HG03571 (cell line): ENCODE data around the gene KIT.
"Not testable (repeated sequence)": the region's sequence is repeated elsewhere in the genome, so short reads cannot be mapped to it uniquely, and the experiment has no call there.

Experiments
- ATAC-seq: cut with Tn5 transposase; IDR thresholded peaks from one replicate; pipeline ENCODE4 v1.9.1; 2021; ENCODE audit not compliant: unreplicated experiment

The KIT gene

DNA sequence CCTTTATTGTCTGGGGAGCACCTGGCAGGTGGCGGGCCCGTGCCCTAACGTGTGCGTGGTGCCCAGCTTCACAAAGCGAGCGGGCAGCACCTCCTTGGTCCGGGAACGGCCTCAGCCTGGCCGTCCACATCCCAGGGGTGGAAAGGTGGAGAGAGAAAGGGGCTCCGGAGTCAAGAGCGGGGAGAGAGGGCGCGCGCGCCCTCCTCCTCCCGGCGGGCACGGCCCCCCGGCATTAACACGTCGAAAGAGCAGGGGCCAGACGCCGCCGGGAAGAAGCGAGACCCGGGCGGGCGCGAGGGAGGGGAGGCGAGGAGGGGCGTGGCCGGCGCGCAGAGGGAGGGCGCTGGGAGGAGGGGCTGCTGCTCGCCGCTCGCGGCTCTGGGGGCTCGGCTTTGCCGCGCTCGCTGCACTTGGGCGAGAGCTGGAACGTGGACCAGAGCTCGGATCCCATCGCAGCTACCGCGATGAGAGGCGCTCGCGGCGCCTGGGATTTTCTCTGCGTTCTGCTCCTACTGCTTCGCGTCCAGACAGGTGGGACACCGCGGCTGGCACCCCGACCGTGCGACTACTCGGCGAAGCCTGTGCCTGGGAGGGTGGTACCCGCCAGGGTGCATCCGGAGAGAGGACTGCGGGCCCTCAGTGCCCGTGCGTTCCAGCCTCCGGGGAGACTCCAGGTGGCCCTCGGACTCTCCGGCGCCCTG lies at the start of gene KIT:
Gene KIT (plus strand): TSS at position 407 of the 701 bp plus-strand sequence. CDS start 58 bp downstream, at position 465.
- ATAC-seq = no peak

DNA sequence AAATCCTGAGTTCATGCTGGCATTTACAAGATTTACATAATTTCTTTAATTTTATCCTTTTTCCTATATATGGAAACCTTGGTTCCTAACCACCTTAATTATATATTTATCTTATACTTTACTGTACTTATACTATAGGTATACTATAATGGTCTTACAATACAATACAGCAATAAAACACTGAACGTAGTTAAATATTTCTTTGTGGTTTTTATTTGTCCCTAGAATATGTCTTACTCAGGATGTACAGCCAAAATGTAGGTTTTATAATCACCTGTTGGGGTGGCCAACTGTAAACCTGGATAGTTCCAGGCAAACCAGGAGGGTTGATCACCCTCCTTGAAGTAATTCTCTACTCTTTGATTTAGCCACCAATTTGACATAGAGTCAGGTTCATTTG lies 48.4 kb upstream of the KIT start:
- no peak for ATAC-seq

DNA sequence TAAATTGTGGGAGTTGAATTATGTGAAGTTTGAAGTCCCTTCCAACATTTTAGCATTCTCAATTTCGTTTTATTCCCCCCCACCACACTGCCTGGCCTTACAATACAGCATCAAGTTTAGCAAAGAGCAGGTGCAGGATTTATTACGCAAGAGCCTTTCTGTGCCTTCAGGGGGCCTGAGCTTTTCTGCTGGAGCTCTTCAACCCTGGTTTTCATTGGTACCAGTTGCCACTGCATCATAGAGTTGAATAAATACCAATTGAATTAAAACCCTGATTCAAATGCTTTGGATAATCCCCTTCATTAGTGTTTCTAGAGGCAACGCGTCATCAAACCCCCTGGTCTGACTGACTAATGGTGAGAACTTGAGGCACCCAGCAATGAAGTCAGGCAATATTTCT lies 43.6 kb upstream of the KIT start:
- no peak for ATAC-seq

DNA sequence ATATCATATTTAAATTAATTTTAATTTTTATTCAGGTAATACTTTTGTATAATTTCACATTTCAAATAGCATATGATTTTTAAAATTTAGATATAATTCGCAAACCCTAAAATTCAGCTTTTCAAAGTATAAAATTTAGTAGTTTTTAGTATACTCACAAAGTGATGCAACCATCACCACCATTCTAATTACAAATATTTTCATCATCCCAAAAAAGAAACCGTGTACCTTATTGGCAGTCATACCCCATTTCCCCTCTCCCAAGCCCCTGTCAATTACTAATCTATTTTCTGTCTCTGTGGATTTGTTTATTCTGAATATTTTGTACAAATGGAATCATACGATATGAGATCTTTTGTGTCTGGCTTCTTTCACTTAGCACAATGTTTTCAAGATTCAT lies 37.0 kb upstream of the KIT start:
- no peak for ATAC-seq

DNA sequence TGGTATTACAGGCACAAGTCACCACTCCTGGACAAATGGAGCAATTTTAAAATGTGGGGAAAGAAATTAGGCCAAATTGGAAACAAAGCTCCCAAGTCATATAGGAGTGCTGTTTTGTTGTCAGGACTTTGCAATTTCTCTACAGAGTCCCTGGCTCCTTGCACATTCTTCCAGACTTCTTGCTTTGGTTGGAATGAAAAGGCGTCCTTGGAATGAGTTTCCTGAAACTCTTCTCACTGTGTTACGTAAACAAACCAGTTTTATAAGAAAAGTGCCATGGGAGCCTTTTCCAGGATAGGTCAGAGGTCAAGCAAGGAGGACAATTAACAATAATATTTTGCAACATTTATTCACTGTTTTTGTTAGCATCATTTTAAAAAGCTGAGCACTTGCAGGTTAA lies 32.4 kb upstream of the KIT start:
- ATAC-seq = no peak

DNA sequence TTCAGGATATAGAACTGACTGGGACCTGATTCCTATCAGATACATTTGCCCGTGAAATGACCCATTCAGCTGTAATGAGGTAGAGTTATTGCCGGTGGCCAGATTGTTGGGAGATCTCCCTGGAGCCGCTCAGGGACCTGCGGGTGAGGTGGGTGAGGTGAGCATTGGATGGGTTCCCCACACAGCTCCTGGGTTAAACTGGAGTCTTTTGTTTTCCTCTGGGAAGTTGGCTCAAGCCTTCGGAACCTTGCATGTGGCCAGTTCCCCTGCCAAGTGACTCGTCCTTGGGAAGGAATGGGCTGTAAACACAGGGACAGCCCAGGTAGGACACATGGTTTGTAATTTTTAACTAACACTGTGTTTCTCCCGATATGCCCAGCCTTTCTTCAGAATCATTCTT lies 31.6 kb upstream of the KIT start:
- no peak for ATAC-seq

DNA sequence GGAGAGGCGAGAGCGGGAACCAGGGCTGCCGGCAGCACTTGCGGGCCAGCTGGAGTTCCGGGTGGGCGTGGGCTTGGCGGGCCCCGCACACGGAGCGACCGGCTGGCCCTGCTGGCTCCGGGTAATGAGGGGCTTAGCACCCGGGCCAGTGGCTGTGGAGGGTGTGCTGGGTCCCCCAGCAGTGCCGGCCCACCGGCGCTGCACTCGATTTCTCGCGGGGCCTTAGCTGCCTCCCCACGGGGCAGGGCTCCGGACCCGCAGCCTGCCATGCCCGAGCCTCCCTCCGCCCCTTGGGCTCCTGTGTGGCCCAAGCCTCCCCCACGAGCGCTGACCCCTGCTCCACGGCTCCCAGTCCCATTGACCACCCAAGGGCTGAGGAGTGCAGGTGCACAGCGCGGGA lies 25.2 kb upstream of the KIT start:
- no peak for ATAC-seq

DNA sequence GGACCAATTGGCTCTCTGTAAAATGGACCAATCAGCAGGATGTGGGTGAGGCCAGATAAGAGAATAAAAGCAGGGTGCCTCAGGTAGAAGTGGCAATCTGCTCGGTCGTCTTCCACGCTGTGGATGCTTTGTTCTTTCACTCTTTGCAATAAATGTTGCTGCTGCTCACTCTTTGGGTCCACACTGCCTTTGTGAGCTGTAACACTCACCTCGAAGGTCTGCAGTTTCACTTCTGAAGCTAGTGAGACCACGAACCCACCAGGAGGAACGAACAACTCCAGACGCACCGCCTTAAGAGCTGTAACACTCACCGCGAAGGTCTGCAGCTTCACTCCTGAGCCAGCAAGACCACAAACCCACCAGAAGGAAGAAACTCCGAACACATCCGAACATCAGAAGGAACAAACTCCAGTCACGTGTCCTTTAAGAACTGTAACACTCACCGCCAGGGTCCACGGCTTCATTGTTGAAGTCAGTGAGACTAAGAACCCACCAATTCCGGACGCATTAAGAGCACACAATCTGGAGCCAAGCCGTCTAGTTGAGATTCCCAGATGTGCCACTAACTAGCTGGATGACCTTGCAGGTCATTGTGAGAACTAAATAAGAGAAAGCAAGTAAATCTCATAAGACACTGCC lies 24.5 kb upstream of the KIT start:
- ATAC-seq = not testable (repeated sequence)

DNA sequence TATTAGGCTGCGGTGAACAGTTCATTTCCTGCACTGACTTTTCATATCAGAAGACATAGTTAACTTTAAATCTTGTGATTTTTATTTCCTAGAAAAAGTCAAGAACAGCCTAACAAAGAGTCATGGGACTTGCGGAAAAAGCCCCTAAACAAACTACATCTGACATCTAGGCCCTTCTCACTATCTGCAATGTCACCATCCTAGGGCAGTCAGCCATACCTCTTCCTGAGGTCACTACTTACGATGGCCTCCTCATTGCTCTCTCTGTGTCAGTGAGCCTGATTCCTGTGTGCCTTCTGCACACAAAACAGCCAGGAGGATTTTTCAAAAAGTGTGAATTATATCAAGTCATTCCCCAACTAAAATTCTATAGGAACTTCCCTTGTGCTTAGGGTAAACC lies 22.4 kb upstream of the KIT start:
- ATAC-seq = no peak

DNA sequence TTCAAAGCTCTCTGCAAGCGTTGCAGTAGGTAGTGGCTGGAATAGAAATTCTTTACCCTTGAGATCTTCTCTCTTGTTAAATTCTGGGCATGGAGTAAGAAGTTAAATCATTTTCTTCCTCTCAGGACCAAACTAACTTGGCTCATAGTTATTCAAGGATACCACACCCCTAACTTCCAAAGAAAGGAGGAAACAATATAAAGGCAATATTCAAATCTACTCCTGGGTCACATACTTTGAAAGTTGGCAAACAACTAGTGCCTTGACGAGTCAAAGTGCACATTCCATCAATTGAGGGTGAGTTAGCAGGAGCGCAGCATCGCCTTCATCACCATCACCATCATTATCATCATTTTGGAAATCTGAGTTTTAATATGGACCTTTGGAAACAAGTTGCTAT lies 20.4 kb upstream of the KIT start:
- ATAC-seq = no peak

DNA sequence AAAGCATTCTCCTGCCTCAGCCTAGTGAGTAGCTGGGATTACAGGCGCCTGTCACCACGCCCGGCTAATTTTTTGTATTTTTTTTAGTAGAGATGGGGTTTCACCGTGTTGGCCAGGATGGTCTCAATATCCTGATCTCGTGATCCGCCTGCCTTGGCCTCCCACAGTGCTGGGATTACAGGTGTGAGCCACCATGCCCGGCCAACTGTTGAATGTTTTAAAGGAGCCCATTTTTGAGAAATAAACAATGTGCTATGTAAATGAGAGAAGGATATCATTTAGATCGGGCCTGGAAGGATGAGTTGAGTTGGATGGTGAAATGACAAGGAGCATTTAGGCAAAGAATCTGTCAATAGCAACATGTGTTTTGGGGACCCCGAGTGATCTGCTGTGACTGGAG lies 16.7 kb upstream of the KIT start:
- not testable (repeated sequence) for ATAC-seq

DNA sequence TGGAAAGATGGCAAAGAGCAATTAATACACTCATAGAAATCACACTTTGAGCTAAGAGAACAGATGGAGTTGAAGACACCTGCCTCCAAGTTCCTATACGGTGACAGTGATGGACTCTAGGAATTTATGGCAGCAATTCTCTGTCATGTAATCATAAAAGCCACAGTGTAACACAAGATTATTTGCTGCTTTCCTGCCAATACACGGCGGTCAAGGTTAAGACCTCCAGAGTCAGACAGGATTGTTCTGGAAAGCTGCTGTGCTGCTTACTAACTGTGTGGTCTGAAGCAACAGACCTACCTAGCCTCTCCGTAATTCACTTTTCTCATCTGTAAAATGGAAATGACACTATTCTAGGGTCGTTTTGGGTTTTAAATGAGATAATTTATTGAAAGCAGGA lies 14.6 kb upstream of the KIT start:
- no peak for ATAC-seq

DNA sequence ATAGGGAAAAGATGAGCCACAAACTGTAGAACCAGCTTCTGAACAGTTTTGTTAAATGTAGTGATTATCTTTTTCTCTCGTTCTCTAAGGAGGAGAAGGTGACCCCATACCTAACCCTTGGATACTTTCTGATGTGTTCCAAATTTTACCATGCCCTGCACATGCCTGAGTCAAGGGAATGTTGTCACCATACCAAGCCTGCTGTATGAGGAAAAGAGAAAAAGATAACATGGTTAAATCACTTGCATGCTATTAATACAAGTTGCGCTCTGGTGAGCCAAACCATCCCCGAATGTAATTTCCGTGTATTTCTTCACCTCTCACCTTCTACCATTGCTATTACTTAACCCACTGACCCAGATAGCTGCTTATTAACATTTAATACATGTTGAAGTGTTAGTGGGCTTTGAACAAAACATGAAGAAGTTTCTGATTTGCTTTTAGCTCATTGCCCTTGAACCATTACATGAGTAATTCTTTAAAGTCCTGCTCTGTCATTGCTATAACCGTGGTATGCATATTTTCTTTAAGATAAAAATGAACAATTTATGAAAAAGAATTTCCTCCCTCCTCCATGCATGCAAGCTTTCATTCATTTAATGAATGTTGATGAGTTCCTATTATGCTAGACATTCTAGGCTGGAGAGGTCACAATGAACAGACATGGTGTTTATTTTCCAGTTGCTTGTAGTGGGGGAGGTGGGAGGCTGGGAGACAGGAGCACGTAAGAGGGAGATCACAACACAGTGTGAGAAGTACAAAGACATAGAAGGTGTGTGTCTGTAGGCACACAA lies 13.6 kb upstream of the KIT start:
- no peak for ATAC-seq

DNA sequence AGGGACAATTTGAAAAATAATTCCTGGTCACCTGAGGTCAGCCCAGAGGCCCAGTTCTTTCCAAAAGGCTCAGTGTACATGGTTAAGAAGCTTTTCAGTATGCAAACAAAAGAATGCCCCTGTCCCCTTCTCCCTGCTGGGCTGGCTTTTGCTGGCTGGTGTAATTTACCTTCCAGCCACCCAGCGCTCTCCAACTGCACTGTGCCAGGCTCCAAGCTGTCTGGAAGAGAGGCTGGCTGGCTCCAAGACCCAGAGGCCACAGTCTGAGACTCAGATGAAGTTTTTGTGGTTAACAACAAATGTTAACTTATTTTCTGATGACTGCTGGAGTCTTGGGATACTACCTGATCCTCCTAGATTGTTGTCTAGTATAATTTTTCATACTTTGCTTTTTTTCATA lies 11.9 kb upstream of the KIT start:
- ATAC-seq = no peak

DNA sequence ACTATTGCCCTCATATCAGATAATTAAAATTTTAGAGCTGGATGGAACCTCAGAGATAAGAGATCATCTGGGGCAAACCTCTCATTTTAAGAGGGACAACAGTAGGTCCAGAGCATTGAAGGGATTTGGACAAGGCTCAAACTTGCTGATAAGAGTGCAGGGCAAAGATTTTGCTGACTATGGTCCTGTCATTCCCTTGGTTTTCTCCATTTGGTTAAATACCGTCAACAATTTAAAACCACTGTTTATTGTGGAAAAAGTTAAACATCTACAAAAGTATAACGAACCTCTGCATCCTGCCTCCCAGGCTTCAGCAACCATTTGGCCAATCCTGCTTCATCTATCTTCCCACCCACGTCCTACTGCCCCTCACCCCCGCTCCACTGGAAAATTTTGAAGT lies 10.7 kb upstream of the KIT start:
- ATAC-seq = no peak

DNA sequence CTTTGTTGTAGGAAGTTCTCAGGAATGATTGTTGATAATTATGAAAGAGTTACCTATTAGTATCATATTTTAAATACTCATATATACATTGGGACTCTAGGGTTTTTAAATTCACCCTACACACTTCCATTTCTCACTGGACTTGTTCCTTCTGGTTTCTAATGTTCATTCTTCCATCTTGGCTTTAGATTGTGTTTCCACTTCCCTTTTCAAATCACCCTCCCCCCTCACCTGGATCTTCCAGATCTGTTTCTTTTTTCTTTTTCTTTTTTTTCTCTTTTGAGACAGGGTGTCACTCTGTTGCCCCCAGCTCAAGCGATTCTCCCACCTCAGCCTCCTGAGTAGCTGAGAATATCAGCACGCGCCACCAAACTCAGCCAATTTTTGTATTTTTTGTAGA lies 6.7 kb upstream of the KIT start:
- ATAC-seq = no peak

DNA sequence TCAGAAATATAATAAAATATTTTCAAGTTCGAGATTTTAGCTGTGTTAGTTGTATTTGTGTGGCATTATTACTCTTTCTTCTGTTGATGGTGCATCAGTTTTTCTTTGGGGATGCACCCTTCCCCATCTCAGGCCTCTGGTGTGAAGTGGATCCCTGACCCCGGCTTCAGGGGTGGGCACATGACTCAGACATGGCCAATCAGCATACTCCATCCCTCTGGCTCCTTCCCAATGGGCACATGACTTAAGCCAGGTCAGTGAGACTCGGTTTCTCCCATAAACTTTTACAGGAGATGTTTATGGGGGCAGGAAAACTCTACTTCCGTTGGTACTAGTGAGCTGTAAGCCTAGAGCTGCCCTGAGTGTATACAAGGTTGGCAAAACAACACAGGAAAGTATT lies 3.0 kb upstream of the KIT start:
- no peak for ATAC-seq

DNA sequence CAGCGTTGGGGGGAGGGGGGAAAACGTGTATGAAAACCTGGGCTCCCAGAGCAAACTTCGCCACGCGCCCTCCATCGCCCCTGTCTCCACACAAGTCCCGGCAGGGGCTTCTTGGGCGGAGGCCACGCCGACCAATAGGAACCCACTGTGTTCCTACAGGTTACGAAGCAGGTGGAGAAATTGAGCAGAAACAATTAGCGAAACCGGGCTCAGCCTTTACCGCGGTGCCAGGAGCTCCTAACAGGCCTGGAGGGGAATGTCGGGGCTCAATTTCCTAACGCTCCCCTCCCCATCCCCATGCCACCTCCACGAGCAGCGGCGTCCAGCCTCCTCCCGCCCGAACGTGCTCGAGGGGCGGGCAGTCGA lies 589 bp upstream of the KIT start:
- no peak for ATAC-seq

DNA sequence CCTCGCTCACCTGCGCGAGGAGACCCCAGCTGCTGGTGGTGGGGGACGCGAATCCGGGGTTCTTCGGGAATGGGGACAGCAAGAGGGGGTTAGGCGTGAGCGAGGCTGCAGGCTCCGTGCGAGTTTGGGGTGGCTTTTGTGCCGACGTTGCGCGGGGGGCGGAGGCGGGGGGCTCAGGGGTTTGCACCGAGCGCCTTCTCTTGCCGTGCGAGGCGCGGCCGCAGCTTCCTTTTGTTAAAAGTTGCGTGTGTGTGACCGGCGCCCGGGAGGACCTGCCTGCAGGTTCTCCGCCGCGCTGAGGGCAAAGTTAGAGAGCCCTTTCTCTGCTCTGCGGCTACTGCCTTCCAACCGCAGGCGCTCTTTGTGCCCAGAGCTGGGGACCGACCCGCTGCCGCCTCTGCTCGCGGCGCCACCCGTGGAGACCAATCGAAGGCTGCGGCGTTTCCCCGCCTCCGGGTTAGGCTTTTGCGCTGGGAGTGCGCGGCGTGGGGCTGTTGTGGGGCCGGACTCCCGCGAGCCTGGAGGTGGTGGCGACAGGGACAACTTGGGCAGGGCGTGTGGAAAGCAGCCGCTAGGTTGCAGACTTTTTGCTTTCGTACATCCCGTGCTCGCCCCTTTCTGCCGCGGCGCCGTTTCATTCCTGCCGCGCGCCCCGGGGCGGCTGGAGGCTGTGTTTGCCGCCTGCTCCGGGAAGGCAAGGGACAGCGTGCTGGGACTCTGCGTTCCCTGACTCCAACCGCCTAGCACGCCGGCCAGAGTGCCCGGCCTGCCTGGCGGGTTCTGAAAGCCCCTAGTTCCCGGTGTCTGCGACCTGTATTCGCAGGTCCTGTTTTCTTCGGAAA lies 716 bp downstream of the KIT start:
- ATAC-seq = no peak

DNA sequence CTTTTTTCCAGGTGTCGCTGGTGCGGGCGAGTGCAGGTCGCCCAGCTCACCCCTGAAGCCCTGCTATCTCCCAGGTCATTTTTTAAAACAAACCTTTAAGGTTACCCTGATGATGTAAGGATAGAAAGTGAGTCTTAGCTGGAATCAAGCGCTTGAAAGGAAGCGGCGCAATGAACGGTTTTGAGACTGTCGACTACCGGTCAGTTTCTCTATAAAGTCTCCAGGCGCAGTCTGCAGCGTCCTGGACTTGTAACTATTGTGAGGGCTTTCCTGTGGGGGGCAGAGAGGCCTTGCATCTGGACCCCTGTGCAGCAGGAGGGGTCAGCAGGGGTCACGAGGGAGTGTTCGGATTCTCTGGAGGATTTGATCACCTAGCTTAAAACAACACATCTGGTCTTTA lies 1.6 kb downstream of the KIT start:
- ATAC-seq = no peak

DNA sequence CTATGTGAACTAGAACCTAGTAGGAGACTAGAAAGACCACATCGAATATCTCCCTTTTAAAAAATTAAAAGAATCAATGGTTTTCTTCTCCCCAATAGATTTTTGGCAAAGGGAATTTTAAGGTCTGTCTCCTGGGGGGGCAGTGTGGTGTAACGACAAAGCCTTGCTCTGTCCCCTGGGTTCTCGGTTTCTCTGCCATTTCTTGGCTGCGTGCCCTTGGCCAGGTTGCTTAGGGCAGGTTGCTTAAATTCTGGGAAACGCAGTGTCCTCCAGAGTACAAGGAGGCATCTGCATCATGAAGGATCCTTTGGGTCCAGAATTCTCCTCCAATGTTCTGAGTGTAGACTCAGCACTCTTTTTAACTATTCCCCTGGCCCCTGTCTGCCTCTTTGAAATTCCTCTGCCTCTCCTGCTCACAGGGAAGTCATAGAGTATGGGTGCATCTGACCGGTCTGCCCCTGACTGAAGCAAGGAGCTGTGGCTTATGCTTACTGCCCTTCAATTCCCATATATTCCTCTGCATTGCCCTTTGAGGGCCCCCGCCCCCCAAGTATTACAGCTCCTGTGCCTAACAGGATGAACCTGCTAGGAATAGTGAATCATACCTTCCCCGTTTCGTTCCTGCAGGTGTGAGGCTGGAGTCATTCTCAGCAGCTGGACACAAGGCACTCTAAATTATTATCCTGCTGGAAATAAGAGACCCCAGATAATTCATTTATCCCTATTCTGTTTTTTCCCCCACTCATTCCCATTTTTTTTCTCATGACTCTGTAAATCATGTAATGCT lies 2.2 kb downstream of the KIT start:
- no peak for ATAC-seq
